AG04449 (cell line): Measurements from ENCODE around the gene EDA.

Source experiments
- CTCF ChIA-PET: fragments of 350-600 bp; formaldehyde crosslinking; extraction: SDS; loops from one replicate; lab custom pipeline; 2021; ENCODE audit warnings: antibody characterized with exemption; lab: Yijun Ruan, JAX
- POLR2A ChIA-PET: fragments of 400-600, 350-600 bp; formaldehyde crosslinking; extraction: SDS; loops from one replicate; lab custom pipeline; 2020; ENCODE audit warnings: antibody characterized with exemption, inconsistent platforms; lab: Yijun Ruan, JAX
- DNase-seq: peaks from one replicate; pipeline ENCODE4 v3.0.0-alpha.2; 2010; ENCODE audit warnings: low read depth, low spot score
- H3K4me3 ChIP-seq: 2 replicates; pipeline ENCODE4 v1.5.1; 2011; ENCODE audit warnings: low read depth, mild to moderate bottlenecking, control low read depth, low read length
- TF ChIP-seq, protein P1 (sequence below): IDR thresholded peaks from one replicate; pipeline ENCODE4 v1.5.1; 2011; ENCODE audit warnings: mild to moderate bottlenecking, moderate library complexity, low read length, control low read depth, inconsistent platforms; ENCODE audit not compliant: insufficient read depth; ENCODE audit errors: missing control alignments

The EDA gene

GRCh38 chrX:69919749-69920148 lies 303.8 kb downstream of the EDA start:
- POLR2A ChIA-PET = no interaction called here
- no peak for DNase-seq
- CTCF ChIA-PET = no interaction called here
- TF ChIP-seq, protein P1, sequence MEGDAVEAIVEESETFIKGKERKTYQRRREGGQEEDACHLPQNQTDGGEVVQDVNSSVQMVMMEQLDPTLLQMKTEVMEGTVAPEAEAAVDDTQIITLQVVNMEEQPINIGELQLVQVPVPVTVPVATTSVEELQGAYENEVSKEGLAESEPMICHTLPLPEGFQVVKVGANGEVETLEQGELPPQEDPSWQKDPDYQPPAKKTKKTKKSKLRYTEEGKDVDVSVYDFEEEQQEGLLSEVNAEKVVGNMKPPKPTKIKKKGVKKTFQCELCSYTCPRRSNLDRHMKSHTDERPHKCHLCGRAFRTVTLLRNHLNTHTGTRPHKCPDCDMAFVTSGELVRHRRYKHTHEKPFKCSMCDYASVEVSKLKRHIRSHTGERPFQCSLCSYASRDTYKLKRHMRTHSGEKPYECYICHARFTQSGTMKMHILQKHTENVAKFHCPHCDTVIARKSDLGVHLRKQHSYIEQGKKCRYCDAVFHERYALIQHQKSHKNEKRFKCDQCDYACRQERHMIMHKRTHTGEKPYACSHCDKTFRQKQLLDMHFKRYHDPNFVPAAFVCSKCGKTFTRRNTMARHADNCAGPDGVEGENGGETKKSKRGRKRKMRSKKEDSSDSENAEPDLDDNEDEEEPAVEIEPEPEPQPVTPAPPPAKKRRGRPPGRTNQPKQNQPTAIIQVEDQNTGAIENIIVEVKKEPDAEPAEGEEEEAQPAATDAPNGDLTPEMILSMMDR = no peak
- no peak overlapping the region for H3K4me3 ChIP-seq

DNA sequence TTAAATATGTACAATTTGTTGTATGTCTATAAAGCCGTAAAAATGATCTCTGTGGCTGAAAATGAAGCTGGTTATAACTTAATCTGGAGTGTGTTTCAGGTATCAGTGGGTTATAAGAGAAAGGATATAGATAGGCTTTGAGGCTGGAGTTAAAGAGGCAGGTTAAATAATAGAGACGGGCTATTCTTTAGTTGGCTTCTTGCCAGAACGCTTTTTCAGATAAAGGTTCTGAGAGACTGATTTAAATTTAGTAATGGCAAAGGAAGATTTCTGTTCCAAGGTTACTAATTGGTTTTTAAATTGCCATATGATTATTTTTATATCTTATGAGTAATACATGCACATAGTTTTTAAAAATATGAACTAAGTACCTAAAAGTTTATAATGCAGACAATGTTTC lies 316.4 kb downstream of the EDA start:
- ChIA-PET CTCF (no interaction called here), POLR2A (no interaction called here)
- DNase-seq = no peak
- TF ChIP-seq, protein P1 = no peak
- no peak overlapping the region for H3K4me3 ChIP-seq

DNA sequence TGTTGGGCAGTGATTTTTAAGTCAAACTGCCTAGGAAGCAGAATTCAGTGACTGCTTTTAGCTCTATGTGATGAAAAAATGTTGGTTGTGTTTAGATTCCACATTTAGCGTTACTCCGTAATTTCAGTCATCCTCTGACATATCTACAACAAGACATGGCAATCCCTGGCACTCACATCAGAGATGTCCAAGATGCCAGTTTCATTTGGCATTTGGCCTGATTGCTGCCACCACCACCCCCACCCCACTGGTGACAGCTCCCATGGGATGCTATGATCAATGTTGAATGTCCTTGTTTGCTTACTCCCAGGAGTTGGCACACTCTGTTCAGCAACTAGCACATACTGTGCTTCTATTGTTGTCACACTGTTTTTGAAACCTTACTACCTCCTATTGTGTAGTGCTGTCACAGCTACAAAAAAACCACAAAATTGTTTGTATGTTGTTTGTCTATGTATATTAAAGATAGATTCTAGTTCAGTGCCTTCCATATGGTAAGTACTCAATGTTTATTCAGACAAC lies 332.4 kb downstream of the EDA start:
- no peak overlapping the region for H3K4me3 ChIP-seq
- CTCF ChIA-PET = no interaction called here
- POLR2A ChIA-PET = no interaction called here
- no peak for DNase-seq
- TF ChIP-seq, protein P1 = no peak

DNA sequence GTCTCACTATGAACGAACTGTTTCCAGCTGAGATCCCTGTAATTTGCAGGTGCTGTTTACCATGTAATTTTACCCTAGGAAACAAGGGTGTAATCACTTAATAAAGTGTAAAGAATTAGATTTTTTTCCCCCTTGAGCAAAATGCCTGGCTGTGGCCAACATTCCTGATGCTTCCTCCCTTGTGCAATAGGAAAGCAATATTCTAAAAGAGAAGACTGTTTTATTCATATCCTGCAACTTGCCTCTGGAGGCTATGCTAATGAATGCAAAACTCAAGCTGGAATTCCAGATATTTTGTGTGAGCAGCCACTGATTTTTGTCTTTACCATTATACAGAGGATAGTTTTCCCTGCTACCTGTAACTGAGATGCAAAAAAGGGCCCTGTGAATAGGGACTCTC lies 335.8 kb downstream of the EDA start:
- no peak for DNase-seq
- ChIA-PET POLR2A (no interaction called here), CTCF (no interaction called here)
- TF ChIP-seq, protein P1 = no peak
- no peak overlapping the region for H3K4me3 ChIP-seq

DNA sequence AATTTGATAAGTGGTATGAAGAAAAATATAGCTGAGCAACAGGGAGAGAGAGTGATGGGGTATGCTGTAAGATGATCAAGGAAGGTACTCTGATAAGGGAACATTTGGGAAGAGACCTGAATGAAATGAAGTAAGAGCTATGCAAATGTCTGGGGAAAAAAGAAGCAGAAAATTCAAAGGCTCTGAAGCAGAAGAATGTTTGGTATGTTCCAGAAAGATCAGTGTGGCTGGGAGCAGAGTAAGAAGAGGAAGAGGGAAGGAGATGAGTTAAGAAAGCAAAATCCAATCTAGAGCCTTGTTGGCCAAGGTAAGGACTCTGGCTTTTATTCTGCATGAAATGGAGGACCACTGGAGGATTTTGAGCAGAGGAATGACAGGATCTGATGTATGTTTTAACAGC lies 343.8 kb downstream of the EDA start:
- no peak overlapping the region for H3K4me3 ChIP-seq
- DNase-seq = no peak
- TF ChIP-seq, protein P1 = no peak
- POLR2A ChIA-PET = no interaction called here
- CTCF ChIA-PET = no interaction called here

DNA sequence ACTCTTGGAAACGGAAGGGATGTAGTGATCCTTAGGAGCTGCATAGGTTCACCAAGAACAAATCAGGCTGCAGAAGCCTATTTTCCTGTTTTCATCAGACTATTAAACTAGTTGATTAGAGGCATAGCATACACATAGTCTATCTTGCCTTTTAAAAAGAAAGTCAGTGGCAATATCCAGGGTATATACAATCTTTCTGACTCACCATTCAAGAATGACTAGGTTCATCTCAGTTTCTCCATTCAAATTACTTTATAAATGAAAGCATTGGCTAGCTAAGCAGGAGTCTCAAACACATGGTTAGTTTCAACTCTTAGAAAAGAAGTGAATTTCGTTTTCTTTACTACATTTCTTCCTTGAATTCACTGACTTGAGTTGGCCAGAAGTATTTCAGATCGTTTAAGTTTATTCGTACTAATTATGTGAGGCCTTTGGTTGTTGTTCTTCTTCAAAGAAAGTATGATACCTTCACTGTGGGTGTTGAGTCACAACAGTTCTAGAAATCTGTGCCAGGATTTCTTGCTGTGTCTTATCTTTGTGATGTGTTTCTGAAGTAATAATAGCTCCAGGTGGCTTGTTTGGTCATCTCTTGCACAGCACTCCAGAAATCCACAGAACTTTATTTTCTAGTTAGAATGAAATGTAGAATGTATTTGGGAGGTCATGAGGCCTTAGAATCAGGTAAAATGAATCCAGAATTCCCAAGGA lies 345.6 kb downstream of the EDA start:
- H3K4me3 ChIP-seq = no peak overlapping the region
- ChIA-PET POLR2A (no interaction called here), CTCF (no interaction called here)
- no peak for DNase-seq
- TF ChIP-seq, protein P1 = no peak
